Measurements from ENCODE around the gene ZNF593. TPM values are rescaled to one million over a fixed set of nuclear protein-coding genes. Genes with fewer than 3 reads are reported as not detected.

ZNF593 gene
- total RNA-seq, 3 donors from 2014 or later = 14.8 to 21.4 (median 17.9) TPM

DNA sequence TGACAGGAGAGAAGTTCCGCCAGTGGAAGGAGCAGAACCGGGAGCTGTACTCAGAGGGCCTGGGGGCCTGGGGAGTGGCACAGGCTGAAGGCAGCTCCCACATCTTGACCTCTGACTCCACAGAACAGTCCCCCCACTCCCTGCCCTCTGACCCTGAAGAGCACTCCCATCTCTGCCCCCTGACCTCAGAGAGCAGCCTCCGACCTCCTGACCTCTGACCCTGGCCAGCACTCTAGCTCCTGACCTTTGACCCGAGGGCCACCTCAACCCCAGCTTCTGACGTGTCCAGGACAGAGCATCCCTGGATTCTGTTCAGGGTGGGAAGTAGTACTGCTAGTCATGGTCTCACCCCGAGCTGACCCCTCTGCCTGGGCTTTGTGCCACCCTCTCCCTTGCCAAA, 19.6 kb downstream of the ZNF593 start:
- intact Hi-C loops (cut with DNase I, micrococcal nuclease) = no loop called here
- H3K4me3 ChIP-seq = no peak overlapping the region
- ATAC-seq = no peak

DNA sequence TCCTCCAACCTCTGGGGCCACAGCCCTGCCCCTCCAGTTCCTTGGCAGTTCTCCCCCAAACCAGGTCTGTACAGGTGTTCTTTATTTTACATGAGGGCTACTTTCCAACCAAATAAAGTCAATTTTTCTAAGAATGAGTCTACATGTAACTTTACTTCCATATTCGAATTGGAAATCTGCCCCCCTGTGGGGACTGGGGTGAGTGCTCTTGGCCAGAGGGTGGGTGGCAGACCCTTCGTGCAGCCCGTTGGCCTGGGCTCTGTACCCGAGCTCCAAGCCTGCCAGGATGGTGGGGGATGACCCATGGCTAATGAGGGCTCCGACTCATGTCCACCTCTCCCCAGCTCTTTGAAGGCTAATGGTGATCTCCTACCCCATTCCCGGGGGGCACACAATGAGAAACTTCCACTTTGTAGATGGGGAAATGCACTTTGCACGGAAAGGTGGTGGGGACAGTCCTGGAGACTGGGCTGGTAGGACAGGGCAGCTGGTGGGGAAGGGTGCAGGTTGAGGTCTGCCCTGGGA, 20.1 kb downstream of the ZNF593 start:
- TF ChIP-seq, protein P1, sequence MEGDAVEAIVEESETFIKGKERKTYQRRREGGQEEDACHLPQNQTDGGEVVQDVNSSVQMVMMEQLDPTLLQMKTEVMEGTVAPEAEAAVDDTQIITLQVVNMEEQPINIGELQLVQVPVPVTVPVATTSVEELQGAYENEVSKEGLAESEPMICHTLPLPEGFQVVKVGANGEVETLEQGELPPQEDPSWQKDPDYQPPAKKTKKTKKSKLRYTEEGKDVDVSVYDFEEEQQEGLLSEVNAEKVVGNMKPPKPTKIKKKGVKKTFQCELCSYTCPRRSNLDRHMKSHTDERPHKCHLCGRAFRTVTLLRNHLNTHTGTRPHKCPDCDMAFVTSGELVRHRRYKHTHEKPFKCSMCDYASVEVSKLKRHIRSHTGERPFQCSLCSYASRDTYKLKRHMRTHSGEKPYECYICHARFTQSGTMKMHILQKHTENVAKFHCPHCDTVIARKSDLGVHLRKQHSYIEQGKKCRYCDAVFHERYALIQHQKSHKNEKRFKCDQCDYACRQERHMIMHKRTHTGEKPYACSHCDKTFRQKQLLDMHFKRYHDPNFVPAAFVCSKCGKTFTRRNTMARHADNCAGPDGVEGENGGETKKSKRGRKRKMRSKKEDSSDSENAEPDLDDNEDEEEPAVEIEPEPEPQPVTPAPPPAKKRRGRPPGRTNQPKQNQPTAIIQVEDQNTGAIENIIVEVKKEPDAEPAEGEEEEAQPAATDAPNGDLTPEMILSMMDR (IDR thresholded peaks at IDR 0.05) = no peak
- ATAC-seq = no peak
- intact Hi-C loops (cut with DNase I, micrococcal nuclease) = no loop called here
- no peak for DNase-seq
- Histone ChIP-seq H3K4me3 (no peak overlapping the region), H3K36me3 (ENCODE audit: low read depth) (no peaks in the 10 kb centered on the region), H3K9me3 (no peaks in the 10 kb centered on the region), H3K4me1 (ENCODE audit: low read depth) (no peaks in the 10 kb centered on the region)

More for the DNA sequence above, 19.6 kb downstream of the ZNF593 start:
- no peaks in the 10 kb centered on the region for H3K36me3 ChIP-seq (ENCODE audit: low read depth)
- DNase-seq = no peak
- no peaks in the 10 kb centered on the region for H3K9me3 ChIP-seq
- no peaks in the 10 kb centered on the region for H3K4me1 ChIP-seq (ENCODE audit: low read depth)
- TF ChIP-seq, protein P1 (IDR thresholded peaks at IDR 0.05) = no peak

DNA sequence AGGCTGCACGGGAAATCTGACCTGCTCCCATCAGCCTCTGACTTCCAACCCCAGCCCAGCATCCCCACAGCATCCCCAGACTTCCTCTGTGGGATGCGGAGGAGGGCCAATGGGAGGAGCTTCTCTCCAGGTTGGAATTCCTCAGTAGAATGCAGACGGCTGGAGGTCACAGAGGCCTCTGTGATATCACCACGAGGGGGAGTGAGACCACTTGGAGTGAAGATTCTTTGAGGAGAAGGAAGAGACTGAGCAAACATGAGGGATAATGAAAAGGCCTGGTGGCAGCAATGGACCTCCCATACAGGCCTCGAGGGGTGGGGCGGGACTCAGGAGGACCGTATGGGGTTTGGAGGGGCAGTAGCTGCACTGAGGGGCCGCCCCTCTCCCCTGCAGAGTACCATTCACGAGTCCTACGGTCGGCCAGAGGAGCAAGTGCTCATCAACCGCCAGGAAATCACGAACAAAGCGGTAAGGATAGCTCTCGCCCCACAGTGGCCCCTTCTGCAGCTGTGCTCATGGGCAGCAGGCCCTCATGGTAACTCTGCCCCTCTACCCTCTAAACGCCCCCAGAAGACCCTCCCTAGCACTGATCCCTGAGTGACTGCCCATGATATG, 20.8 kb downstream of the ZNF593 start, which contains the start of gene CATSPER4:
TSS of gene CATSPER4 (plus strand) at position 230 of the 615 bp plus-strand sequence. CDS start at position 256, 26 bp downstream.
- TF ChIP-seq, protein P1 (IDR thresholded peaks at IDR 0.05) = no peak
- Histone ChIP-seq H3K9me3 (no peaks in the 10 kb centered on the region), H3K4me1 (ENCODE audit: low read depth) (no peaks in the 10 kb centered on the region), H3K4me3 (no peak within 1 kb of the TSS), H3K36me3 (ENCODE audit: low read depth) (no peaks in the 10 kb centered on the region)
- ATAC-seq (peak; percentile 37), DNase-seq (no peak)
- intact Hi-C loops (cut with DNase I, micrococcal nuclease) = no loop called here

DNA sequence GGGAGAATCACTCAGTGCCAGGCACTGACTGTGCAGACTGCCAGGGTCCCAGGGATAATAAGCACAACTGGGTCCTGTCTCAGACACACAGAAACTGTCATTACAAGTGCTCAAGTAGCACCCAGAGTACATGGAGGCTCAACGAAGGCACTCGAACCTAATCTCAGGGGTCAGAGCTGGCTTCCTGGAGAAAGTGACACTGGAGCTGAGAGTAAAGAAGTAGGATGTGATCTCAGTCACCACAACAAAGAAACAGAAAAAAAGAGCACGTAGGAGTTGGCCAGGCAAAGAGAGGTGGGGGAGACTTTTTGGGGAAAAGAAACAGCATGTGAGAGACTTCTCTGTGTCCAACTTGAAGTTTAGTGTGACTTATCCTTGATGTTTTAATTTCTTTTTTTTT, 22.0 kb downstream of the ZNF593 start:
- H3K4me1 ChIP-seq (ENCODE audit: low read depth) = no peaks in the 10 kb centered on the region
- TF ChIP-seq, protein P1 (IDR thresholded peaks at IDR 0.05) = no peak
- ATAC-seq (no peak), DNase-seq (no peak)
- H3K9me3 ChIP-seq = no peaks in the 10 kb centered on the region
- intact Hi-C loops (cut with DNase I, micrococcal nuclease) = no loop called here
- no peaks in the 10 kb centered on the region for H3K36me3 ChIP-seq (ENCODE audit: low read depth)
- no peak overlapping the region for H3K4me3 ChIP-seq

DNA sequence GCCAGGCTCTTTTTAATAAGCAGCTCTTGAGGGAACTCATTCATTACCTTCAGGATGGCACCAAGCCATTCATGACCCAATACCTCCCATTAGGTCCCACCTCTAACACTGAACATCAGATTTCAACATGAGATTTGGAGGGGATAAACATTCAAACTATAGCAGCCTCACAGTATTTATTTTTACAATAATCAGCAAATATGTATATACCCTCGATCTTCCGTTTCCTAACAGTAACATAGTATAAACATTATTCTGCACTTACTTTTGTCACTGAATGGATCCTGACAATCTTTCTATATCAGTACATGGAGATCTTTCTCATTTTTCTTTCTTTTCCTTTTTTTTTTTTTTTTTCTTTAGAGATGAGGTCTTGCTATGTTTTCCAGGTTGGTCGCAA, 26.1 kb downstream of the ZNF593 start:
- intact Hi-C loops (cut with DNase I, micrococcal nuclease) = no loop called here
- ATAC-seq (no peak), DNase-seq (no peak)
- Histone ChIP-seq H3K4me1 (ENCODE audit: low read depth) (no peaks in the 10 kb centered on the region), H3K36me3 (ENCODE audit: low read depth) (no peaks in the 10 kb centered on the region), H3K9me3 (no peaks in the 10 kb centered on the region), H3K4me3 (no peak overlapping the region)
- TF ChIP-seq, protein P1 (IDR thresholded peaks at IDR 0.05) = no peak

Data from mucosa of descending colon (tissue), 3 donors.